ENCODE data around the gene EMX1.
"Not testable (repeated sequence)": the region's sequence is repeated elsewhere in the genome, so short reads cannot be mapped to it uniquely, and the experiment has no call there.

EMX1 gene

GRCh38 chr2:72901426-72901825, 15.9 kb upstream of the EMX1 start:
- DNase-seq (ENCODE audit: insufficient read length, low spot score) (no peak), FAIRE-seq (no peak)
- no peak for TF ChIP-seq CTCF (IDR thresholded peaks at IDR 0.05; ENCODE audit: insufficient read depth, missing control alignments)

- not testable (repeated sequence) for DNase-seq (ENCODE audit: insufficient read length, low spot score); FAIRE-seq
Measured at GRCh38 chr2:72907369-72907768, 9.9 kb upstream of the EMX1 start.

GRCh38 chr2:72908741-72909140, 8.6 kb upstream of the EMX1 start:
- DNase-seq (ENCODE audit: insufficient read length, low spot score): no peak
- no peak for TF ChIP-seq CTCF (IDR thresholded peaks at IDR 0.05; ENCODE audit: insufficient read depth, missing control alignments)
- no peak for FAIRE-seq

GRCh38 chr2:72911256-72911655, 6.1 kb upstream of the EMX1 start:
- DNase-seq (ENCODE audit: insufficient read length, low spot score) (no peak), FAIRE-seq (no peak)
- no peak for TF ChIP-seq CTCF (IDR thresholded peaks at IDR 0.05; ENCODE audit: insufficient read depth, missing control alignments)

GRCh38 chr2:72913486-72914205, 3.7 kb upstream of the EMX1 start:
- no peak for TF ChIP-seq CTCF (IDR thresholded peaks at IDR 0.05; ENCODE audit: insufficient read depth, missing control alignments)
- no peak for DNase-seq (ENCODE audit: insufficient read length, low spot score)
- no peak for FAIRE-seq

- TF ChIP-seq CTCF (IDR thresholded peaks at IDR 0.05; ENCODE audit: insufficient read depth, missing control alignments): no peak
- FAIRE-seq (no peak), DNase-seq (ENCODE audit: insufficient read length, low spot score) (no peak)
Measured at GRCh38 chr2:72914206-72914559, 3.1 kb upstream of the EMX1 start.

GRCh38 chr2:72914589-72915319, 2.6 kb upstream of the EMX1 start:
- no peak for DNase-seq (ENCODE audit: insufficient read length, low spot score)
- no peak for TF ChIP-seq CTCF (IDR thresholded peaks at IDR 0.05; ENCODE audit: insufficient read depth, missing control alignments)
- no peak for FAIRE-seq

Measured in D721Med (cell line).